ENCODE data around the gene TMSB15A.

- TF ChIP-seq POLR2AphosphoS5 (IDR thresholded peaks at IDR 0.05; ENCODE audit: insufficient read depth, low read depth, low read length) (no peak), CTCF (IDR thresholded peaks at IDR 0.05; ENCODE audit: extremely low read depth in 1 of 2, insufficient read depth in 1 of 2, low read depth in 1 of 2, low read length in 2 of 2) (no peak), EZH2 (IDR thresholded peaks at IDR 0.05; ENCODE audit: borderline replicate concordance, low read depth, low read length, severe bottlenecking) (no peak), MYC (IDR thresholded peaks at IDR 0.05; ENCODE audit: low read depth, low read length) (no peak), POLR2A (IDR thresholded peaks at IDR 0.05; ENCODE audit: low read depth, low read length) (no peak), JUN (IDR thresholded peaks at IDR 0.05; ENCODE audit: borderline replicate concordance, insufficient read depth, insufficient read length, low read depth) (no peak), FOS (IDR thresholded peaks at IDR 0.05; ENCODE audit: borderline replicate concordance, insufficient read depth, low read length) (no peak), GATA2 (IDR thresholded peaks at IDR 0.05; ENCODE audit: insufficient read depth, insufficient read length, low read depth, low read length) (no peak)
- TF ChIP-seq, protein P1, sequence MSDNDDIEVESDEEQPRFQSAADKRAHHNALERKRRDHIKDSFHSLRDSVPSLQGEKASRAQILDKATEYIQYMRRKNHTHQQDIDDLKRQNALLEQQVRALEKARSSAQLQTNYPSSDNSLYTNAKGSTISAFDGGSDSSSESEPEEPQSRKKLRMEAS (IDR thresholded peaks at IDR 0.05; ENCODE audit: insufficient read depth, insufficient read length): no peak
Measured at GRCh38 chrX:102535958-102536357, 19.4 kb upstream of the TMSB15A start.

Measured in endothelial cell of umbilical vein (primary cell).